C1 segment of cervical spinal cord (tissue), 14 donors: ENCODE results near the gene FMNL2.

Source experiments
- DNase-seq, 14 donors: peaks; one replicate each; lab custom pipeline; 2025; lab: John Stamatoyannopoulos, UW

The FMNL2 gene

DNA sequence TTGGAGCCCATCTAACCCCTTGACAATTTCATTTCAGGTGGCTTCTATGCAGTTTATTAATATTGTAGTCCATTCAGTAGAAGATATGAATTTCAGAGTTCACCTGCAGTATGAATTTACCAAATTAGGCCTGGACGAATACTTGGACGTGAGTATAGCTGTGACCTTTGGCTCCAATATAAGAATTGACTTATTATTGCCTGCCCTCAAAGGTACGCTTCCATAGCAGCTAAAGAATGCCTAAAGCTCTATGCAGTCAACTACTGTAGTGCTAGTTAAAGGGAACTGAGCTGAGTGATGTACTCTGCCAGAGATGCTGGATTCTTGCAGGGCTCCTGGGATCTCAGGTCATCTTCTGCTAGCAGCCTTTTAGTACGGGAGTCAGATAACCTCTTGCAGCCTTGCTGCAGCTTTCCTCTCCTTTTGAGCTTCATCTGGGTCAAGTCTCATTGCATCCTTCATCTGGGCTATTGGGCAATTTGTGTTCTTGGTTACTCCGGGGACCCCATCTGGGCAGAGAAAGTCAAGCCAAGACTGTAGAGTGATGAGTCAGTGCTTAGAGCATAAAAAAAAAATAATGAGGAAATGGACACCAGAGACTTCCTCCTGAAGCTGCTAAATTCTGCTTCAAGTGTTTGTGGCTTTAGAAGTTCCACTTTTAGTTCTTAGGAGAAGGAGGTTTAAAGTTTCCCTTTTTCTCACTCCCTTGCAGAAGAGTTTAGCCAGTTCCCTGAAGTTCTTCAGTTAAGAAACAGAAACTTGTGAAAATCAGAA is 276.7 kb downstream of the FMNL2 start:
- DNase-seq = peak in 7 of 14 donors; percentile 11 to 37 (median 26)

DNA sequence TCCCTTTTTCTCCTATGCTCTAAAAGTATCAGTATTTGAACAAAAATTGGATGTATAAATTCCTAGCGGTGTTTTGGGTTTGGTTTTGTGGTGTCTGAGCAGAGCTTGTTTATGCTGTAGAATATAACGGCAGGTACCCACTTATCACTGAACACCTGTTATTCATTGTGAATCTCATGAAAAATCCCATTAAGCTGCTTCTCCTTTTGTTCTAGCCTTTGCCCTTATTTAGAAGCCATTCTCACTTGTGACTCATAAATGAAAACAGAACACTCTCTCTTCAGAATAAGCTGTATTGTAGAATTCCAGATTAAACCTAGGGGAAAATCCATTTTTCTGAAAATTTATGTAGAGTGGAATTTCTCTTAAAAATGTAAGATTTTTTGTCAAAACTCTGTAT is 278.3 kb downstream of the FMNL2 start:
- no peak for DNase-seq

DNA sequence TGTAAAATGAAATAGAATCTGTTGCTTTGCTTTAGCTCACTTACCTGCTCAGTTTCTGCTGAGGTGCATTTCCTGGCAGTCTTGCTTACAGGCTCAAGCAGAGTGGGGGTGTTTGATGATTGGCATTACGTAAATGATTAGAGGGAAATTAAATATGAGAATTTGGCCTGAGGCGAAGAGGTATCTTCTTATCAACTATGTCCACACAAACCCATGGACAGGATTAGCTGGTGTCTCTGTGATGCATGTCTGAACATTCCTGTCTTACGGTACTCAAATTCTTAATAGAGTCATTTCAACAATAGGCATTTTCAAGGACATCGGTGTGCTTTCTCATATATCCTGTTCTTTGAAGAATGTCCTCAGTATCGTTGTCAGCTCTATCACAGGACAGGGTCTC is 280.2 kb downstream of the FMNL2 start:
- no peak for DNase-seq

DNA sequence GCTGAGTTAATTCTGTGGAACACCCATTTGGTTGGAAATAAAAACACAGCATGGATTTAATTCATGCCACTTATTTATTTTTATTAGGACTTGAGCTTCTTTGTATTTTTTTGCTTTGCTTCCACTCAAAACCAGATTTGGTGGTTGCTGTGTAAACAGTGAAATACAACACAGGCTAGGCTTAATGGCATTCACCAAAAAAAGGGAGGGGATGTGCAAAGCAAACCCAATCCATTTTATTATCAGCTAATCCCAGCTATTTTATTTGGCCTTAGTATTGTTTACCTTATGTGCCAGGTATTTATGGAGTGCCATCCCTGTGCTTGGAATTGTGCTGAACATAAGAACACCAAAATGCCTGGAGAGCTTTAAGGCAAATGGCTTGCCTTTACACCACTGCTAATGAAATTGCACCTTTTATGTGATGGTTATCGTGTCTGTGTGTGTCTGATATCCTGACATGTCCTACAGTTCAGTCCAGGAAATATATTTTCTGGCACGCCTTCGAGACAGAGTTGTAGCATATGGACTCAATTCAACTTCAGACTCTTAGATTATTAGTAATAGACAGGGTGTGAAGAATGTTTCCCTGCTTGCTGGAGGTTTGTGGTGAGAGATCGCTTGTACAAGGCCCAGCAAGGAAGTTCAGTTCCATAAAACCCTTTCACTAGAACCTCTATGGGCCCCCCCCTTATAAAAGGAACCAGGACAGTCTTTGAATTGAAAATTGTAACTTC is 282.6 kb downstream of the FMNL2 start:
- DNase-seq = no peak

DNA sequence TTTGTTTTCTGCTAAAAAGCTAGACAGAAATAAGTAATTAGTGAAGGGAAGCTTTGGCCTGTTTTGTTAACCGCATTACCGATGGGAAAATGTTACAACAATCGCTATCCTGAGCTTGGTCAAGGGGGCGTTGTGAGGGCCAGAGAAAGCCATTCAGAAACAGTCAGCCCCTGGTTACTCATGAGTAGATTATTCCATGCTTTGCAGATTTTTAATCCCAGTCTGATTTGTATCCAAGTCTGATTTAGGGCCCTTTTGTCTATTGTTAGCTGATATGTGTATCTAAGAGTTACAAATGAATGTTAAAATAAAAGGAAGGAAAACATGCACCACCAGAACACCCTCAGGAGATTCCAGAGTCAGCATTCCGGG is 283.2 kb downstream of the FMNL2 start:
- DNase-seq = no peak

DNA sequence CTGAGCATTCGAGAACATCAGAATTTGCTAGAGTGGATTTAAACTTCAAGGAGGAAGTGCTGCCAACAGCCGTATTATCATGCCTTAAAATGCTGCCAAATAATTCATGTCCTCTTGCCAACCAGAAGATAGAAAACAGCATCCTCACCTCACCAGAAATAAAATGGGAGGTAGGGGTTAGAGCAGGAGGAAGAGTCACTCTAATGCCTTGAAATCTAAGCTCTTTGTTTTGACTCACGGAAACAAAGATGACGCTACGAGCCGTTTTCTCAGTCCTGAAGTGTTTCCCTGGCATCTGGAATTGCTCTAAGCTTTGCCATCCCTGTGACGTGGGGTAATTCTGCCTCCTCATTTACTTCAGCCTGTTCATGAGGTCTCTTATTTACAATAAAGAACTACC is 285.2 kb downstream of the FMNL2 start:
- peak in 1 of 14 donors; percentile 22 for DNase-seq

DNA sequence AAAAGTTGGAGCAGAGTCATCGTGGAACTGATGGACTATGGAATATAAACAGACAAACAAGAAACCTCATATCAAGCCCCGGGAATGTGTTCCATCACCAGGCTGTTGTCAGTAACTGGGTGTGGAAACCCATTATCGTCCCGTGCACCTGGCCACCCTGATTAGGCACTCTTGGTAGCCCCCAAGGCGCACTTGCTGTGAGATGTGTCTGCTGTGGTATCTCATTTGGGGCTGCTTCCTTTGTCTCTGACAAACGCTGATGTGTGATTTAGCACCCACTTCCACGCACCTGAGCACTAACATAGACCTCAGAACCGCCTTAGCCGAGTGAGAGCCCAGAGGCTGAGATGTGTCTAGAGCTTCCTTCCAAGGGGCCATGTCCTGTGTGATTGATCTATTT is 286.0 kb downstream of the FMNL2 start:
- DNase-seq = no peak

DNA sequence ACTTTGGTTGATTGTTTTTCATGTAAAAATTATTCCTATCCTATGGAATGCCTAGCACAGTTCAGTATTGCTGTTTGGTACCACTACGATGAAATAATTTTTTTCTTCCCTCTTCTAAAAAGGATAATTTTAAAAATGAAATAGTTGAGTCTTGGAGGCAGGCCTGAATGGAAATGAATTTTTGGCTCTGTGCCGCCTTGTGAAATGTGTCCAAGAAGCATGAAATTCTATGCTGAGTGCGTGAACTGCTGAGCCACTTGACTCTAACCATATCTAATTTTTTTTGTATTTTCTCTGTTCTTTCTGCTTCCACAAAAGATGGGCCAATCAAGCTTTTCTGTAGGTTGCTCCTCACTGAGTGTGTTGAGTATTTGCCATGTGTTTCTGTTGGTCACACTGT is 287.2 kb downstream of the FMNL2 start:
- peak in 1 of 14 donors; percentile 51 for DNase-seq

DNA sequence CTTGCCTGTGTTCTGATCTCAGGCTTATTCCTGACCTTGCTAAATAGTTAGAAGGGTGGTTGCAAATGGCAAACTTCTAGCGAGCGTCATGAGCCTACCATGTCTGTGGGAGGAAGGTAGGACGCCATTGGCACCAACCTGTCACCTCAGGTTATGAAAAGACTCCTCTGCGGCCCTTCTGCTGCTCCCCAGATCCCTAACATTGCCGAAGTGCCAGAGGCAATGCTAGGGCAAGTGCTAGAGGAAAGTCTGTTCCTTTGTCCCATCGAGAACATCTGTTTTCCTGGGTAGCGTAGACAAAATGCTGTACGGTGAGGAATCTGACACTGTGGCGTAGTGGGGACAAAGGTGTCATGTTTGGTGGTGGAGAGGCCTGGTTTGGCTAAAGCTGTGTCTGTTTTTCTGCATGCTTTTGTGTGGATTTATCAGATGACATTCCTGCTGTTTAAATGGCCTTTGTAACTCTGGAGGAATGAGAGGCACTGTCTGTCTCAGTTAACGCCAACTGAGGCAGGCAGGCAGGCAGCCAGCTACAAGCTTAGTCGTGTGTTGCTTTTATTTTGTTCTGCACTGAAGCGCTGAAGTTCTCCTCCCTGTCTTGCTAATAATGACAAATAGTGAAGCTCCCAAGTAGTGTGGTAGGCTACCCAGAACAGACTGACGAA is 288.2 kb downstream of the FMNL2 start:
- DNase-seq = peak in 3 of 14 donors; percentile 7 to 48 (median 25)

DNA sequence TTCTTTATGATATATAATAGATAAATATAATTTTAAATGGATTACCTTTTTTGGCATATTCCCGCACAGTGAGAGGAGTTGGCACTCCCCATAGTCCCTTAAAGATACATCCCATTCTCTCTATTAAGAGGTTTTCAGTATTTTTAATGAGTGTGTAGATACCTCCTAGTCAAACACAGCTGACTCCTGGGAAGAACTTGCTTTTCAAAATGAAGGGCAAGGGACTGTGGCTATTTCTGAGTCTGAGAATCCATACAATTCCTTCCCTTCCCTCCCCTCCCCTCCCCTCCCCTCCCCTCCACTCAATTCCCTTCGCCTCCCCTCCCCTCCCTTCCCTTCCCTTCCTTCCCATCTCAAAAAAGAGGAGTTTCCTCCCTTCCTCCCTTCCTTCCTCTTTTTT is 288.8 kb downstream of the FMNL2 start:
- no peak for DNase-seq

DNA sequence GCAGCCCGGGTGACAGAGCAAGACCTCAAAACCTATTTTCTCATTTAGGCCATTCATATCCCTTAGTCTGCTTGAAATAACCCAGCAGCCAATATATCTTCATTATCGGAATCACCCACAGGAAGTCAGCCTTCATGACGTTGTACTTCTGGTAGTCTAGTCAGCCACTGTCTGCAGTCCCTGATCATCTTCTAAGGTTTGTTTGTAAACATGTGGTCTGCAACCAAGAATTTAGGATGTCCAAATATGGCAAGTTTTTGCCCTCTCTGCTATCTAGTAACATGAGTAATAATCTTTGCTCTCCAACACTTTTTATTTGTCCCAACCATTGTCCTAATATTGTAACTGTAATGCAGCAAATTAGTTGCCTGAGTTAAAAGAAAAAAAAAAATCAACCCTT is 289.8 kb downstream of the FMNL2 start:
- DNase-seq = no peak

DNA sequence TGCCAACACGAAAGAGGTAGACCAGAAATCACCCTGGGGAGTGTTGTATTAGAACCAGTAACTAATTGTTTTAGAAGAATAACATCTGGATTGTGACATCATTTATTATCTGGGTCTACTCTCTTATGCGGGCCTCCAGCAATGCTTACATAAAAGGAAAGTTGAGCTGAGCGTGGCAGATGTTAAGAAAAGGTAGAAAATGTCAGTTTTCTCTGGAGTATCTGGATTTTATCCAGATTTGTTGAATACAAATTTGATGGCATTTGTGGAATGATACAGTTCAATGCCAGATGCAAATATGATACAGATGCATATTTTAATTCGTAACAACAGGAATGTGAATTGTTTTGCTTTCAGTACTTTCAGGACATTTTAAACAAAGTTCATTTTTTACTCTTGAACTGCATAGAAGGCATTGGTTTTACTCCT is 292.0 kb downstream of the FMNL2 start:
- no peak for DNase-seq

DNA sequence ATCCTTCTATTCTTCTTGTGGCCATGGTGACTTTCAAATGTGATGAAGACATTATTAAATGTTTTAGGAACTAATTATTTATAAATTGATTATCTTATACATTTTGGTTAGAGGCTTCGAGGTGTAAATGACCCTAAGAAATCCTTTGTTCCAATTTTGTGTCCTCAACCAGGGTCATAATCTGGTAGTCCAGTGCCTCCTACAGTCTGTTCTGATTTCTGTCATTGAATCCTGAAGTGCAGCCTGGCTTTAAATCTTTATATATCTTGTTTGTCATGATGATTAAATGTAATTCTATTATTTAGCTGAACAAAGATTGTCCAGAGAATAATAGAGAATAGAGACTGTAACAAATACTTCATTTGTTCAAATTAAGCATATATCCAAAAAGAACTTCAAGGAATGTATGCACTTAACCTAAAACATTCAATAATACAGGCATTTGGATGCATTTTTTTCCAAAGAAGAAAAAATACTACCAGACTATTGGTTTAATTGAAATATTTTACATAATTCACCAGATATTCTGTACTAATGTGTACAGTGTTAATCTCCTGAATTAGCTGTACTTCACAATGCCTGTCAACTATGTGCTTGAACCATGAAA is 292.5 kb downstream of the FMNL2 start:
- no peak for DNase-seq

DNA sequence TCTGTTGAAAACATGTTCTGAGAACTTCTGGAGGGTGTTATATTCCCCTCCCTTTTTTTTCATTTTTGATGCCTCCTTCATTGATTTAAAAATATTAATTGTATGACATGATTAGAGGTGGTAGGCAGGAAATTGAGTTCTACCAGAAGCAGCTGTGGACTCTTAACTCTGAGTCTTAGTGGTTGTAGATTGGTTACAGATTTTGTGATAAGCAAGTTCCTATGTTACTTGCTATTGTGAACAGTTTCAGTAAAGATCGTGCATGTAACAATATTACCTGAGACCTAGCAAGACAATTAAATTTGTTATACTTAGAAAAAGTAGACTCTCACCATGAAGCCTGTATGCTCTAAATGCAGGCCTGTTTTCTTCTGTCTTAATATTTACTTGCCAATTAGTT is 294.2 kb downstream of the FMNL2 start:
- no peak for DNase-seq

DNA sequence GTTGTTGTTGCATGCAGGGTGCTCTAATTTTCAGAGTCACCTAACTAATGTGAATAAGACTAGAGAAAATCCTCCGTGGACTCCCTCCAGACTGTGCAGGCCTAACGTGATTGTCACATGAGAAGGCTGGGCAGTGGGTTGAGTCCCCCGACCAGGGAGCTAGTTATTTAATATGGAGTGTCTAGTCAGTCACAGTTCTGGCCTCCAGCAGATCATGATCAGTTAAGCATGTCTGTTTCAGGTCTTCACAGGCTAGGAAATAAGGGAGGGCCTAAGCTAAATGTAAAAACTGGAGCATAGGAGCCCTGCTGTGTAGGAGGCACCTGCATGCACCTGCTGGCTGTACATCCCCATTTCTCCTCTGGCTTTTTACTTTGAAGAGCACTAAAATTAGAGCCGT is 295.5 kb downstream of the FMNL2 start:
- no peak for DNase-seq

DNA sequence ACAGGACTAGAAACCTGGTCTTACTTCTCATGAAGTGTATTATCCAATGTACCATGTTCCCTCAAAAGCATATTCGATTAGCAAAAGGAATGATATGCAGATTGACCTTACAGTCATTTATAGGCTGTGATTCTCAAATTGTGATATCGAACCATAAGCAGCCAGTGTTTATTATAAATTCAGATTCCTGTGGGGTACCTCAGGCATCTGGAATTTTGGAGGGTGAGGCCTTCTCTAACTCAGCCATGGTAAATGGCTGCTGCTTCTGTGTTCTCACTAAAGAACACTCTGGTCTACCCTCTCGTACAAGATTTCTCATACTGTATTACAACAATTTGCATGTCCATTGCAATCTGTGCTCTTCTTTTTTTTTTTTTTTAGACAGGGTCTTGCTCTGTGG is 297.8 kb downstream of the FMNL2 start:
- DNase-seq = no peak

DNA sequence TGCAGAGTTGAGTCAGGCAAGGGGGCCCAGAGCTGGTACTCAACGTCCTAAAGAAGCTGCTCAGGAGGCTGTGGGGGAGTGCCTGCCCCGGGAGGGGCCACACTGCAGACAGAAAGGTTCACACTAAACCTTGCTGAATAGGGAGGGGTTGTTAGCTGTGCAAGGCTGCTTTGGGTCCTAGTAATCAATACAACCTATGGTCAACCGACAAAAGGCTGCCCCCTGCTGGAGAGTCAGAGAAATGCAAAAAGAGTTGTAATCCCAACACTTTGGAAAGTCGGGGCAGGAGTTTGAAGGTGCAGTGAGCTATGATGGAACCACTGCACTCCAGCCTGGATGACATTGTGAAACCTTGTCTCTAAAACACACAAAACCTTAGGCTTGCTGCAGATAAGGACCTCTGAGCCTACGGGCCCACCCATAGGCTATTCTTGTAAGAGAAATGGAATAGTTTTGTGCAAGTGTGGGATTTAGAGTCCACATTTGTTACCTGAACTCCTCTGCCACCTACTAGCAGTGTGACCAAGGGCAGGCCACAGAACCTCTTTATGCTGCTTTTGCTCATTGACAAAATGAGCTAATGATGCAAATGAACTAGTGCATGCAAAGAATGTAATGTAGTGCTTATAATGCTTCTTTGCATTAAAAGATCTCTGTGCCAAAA is 300.8 kb downstream of the FMNL2 start:
- DNase-seq = peak in 8 of 14 donors; percentile 5 to 64 (median 33)

DNA sequence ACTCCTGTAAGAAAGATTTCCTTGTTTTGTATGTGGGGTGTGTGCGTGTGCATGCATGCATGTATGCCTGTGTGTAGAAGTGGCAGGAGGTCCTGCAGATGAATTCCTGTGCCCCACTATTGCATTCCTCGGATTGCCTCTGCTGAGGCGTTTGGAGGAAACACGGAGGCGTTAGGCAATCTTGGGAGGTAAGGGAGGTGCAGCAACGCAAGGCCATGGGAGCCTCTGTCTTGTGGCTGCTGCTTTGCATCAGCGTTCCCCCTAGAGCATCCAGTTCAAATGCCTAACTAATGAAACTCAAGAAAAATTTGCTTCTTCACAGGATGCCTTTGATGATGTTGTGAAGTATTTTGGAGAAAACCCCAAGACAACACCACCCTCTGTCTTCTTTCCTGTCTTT is 302.3 kb downstream of the FMNL2 start:
- no peak for DNase-seq

DNA sequence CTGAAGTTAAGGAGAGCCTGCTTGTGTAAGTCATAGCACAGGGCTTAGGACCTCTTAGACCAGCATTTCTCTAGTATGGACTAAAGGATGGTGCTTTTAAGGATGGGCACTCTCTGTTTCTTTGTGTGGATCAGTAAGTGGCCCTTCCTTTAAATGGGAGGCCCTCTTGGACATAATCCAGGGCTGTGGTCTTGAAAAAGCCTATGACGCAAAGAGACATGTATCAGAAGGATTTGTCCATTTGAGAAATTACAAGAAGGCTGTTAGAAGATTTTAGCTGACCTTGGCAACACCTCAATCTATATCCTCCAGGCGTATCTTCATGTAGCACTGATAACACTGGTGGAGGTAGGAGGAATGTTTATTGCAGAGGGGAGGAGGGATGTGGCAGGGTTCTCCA is 303.1 kb downstream of the FMNL2 start:
- DNase-seq = no peak

DNA sequence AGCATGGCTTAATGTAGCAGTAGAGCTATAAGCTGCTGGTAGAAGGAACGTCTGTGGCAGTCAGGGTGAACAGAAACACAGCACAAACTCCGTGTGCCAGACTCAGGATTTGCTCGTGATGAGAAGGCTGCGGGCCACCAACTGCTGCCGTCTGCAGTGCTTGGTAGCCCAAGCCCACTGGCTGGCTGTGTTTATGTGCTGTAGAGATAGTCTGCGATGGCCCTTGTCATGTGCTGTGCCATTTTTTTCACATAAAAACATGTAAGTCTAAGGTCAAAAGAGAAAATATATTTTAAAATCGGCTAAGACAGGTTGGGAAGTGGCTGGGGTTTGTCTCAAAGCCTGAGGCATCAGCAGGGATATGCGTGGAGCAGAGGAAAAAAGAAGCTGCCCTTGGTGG is 303.6 kb downstream of the FMNL2 start:
- DNase-seq = no peak

DNA sequence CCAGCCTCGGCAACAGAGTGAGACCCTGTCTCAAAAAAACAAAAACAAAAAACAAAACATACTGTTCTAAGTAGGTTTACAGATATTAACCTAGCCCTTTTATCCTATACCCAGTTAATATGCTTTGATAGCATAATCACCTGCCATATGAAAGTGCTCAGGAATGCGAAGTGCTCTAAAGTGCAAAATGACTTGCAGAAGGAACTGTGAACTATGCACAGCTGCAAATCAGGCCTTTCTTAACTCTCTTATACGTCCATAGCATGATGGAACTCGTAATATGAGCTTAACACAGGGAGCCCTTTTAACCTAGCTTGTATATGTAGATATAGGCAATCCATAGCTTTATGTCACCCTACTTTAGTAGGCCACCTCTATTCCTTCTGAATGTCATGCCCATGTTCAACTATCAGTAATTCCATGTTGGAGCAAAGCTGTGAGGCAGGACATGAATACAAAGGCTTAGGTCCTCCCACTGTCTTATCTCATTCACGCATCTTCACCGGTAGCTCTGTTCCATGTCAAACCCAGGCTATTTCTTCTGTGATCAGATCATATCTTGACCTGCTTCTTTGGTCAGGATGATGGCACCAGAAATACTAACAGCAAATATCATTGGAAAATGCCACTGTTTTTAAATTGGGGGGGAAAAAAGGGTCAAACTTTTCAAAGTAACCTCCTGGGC is 309.4 kb downstream of the FMNL2 start:
- no peak for DNase-seq
